AG20443 (cell line): Measurements from ENCODE around the gene CBFA2T3.

Experiments used
- DNase-seq: peaks from one replicate; pipeline ENCODE4 v3.0.0; 2012; ENCODE audit warnings: low spot score, mixed read lengths

Gene CBFA2T3

DNA sequence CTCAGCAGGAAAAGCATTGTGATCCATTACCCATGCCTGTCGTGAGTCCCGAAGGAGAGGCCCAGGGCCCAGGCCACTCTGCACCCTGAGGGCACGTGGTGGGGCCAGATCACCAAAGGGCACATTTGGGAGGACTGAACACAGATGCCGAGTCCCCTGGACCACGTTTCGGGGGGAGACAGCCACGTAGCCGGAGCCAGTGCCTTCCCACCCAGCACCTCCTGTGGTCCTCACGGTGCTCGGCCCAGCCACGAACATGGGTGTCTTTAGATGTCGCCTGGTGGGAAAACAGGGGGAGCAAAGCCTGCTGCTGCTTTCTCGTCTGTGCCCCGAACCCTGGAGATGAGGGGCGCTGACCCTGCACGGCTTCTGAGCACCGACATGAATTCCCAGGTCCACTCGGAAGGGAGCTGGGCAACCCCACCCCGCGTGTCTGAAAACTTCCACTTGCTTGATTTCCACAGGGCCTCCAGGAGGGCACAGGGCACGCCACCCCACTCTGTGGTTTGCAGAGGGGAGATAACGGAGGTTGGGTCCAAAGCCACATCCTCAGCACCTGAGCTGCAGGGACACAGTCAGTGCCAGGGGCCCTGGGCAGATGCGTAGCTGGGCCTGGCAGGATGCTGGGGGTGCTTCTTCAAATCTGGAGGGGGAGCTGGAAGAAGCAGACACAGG, 14.4 kb downstream of the CBFA2T3 start:
- DNase-seq, result no peak

DNA sequence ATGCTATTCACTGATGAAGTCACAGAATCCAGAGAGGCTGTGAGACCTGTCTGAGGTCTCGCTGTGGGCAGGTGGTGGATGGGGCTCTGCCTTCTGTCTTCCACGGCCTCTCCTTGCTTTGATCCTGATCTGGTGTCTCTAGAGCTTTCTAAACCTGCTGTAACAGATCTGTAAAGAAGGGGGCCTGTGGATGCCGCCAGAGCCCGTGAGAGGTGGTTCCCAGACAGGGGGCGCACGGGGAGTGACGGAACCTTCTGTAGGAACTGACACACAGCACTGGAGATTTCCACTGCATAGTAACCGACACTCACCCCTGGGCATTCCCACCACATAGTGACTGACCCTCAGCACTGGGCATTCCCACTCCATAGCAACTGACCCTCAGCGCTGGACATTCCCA, 16.0 kb downstream of the CBFA2T3 start:
- DNase-seq, result no peak

GRCh38 chr16:88960516-88960915, 16.5 kb downstream of the CBFA2T3 start:
- DNase-seq, result no peak

- DNase-seq, result no peak
These were observed 18.0 kb downstream of the CBFA2T3 start for GRCh38 chr16:88959022-88959421.

GRCh38 chr16:88957887-88958577, 19.0 kb downstream of the CBFA2T3 start:
- no peak for DNase-seq

DNA sequence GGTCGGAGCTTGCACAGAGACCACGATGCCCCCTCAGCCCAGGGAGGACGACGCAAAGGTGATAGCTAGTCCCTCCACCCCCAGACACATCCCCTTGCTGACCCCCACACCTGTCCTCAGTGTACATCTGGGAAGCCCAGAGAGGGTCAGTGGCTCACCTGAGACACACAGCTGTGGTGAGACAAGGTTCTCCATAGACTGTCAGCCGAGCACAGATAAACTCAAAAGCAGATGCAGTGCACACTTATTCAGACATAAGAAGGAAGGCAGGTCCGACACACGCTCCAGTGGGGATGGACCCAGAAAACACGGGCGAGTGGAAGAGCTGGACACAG, 19.6 kb downstream of the CBFA2T3 start:
- no peak for DNase-seq

DNA sequence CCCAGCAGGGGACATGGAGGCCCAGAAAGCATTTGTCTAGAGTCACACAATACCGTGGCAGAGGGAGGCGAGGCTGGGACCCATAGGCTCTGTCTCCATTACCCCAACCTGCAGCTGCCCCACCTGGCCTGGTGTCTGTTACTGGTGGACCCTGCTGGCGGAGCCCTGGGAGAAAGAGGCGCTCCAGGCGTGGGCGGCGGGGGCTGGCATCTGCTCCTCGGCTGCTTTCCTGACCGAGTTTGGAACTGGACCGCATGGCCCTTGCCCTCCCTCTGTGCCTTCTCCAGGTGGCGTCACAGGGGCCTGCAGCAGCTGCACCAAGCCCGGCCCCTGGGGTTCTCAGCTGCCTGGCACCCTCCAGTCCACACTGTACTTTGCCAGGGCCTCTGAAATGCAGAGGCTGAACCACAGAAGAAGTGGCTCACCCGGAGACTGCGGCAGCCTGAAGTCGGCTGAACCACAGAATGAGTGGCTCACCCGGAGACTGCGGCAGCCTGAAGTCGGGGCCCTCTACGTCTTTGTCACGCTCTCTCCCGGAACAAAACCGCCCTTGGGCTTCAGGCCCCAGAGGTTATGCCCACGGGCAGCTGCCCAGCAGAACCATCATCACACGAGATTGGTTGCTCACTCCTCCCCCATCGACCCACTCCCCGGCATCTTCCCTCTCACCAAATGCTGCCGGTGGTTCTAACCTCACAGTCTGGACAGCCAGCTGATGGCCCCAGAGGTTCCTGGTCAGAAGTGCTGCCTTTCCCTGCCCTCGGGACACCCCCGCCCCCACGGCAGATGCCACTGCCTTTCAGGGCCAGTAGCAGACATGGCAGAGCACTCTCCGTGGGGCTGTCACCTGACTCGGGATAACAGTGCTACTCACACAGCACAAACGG, 20.2 kb downstream of the CBFA2T3 start:
- DNase-seq, result no peak

DNA sequence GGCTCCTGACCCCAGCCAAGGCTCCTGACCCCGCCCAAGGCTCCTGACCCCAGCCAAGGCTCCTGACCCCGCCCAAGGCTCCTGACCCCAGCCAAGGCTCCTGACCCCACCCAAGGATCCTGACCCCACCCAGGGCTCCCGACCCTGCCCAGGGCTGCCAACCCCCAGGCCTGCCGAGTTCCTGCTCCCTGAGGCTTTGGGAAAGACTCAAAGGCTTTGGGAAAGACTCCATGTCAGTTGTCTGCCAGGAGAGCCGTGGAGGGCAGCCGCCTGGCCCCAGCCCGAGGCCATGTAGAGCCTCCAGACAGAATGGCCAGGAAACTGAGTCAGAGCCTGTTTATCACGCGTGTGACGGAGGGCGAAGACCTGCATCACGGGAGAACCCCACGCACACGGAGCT, 21.1 kb downstream of the CBFA2T3 start:
- no peak for DNase-seq

DNA sequence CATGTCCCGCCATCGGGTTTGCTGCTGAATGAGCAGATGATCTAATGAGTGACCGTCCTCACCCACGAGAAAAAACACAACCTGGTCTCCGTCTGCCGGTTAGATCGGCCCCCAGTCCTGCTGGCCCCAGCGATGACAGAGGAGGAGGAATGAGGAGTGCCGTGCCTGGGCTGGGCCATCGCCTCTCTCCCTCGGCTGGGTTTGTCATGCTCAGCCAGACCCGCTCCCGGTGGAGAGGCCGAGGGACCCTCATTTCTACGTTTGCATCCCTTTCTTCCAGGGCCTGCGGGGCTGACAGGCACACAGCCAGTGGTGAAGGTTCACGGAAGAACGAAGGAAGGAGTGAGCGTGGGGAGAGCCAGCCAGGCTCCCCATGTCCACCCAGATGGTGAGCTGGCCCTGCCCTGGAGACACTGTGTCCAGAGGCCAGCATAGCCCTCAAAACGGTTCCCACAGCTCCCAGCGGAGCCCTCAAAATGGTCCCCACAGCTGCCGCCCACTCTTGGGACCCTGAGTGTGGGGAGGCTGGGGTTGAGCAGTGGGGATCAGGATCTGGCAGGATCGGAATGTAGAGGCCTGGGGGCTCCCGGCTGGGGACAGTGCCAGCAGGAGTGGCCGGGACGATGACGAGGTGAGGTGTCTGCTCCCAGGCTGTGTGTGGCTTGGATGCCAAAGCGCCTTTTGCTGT, 23.9 kb downstream of the CBFA2T3 start:
- DNase-seq, result no peak

- DNase-seq, result no peak
These were observed 25.0 kb downstream of the CBFA2T3 start for GRCh38 chr16:88951989-88952388.

DNA sequence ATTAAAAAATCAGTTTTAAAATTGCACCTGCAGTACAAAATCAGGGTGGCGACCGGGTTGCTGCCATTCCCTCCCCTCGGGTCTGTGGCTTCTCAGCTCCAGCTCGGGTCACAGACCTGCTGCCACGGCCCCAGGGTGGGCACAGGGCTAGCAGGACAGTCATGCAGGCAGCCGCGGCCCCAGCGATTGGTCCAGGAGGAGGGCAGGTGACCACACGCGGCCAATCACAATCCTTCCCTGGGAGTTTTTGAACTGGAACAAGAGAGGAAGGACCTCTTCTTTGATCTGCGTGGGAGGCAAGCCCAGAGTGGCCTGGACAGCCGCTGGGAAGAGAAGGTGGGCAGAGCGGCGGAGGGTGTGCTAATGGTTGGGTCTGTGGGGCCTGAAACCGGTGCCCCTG, 25.5 kb downstream of the CBFA2T3 start:
- DNase-seq, result no peak

DNA sequence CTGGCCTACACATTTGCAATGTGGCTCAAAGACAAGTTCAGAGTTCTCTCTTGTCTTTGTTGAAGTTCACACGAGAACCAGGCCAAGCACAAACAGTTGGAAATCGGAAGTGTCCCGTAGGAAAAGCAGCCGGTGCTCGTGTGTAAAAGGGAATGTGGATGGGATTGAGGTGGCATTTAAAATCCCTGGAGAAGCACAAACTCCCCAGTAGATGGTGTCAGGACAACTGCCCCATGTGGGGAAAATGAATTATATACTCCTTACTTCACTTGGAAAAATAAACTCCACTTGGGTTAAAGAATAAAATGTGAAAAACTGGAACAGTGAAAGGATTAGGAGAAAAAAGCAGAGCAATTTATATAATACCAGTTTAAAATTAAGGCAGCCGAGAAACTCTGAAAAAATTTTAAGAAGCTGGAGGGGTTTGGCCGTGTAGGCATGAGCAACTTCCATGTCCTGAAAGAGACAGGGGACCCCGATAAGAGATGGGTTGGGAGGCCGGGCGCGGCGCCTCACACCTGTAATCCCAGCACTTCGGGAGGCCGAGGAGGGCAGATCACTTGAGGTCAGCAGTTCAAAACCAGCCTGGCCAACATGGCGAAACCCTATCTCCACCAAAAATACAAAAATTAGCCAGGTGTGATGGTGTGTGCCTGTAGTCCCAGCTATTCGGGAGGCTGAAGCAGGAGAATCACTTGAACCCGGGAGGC, 28.1 kb downstream of the CBFA2T3 start:
- DNase-seq, result no peak

GRCh38 chr16:88945473-88945872, 31.5 kb downstream of the CBFA2T3 start:
- DNase-seq, result no peak

DNA sequence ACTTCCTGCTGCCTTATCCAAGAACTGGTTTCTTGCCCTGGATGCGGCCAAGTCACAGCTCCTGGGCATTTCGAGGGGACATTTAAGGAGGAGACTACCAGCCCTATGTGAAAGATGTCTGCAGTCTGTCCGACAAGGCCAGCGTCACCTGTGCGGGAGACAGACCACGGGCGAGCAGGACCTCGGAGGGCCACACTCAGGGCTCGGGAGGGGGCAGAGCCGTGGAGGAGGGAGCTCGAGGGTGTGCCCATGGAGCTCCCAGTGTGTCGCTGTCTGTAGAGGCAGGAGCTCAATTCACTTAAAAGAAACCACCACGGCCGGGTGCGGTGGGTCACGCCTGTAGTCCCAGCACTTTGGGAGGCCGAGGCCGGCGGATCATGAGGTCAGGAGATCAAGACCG, 33.3 kb downstream of the CBFA2T3 start:
- DNase-seq, result no peak

- no peak for DNase-seq
These were observed 33.8 kb downstream of the CBFA2T3 start for GRCh38 chr16:88943131-88943664.

- DNase-seq, result peak; percentile 88
These were observed 34.8 kb downstream of the CBFA2T3 start for GRCh38 chr16:88941913-88942909.

DNA sequence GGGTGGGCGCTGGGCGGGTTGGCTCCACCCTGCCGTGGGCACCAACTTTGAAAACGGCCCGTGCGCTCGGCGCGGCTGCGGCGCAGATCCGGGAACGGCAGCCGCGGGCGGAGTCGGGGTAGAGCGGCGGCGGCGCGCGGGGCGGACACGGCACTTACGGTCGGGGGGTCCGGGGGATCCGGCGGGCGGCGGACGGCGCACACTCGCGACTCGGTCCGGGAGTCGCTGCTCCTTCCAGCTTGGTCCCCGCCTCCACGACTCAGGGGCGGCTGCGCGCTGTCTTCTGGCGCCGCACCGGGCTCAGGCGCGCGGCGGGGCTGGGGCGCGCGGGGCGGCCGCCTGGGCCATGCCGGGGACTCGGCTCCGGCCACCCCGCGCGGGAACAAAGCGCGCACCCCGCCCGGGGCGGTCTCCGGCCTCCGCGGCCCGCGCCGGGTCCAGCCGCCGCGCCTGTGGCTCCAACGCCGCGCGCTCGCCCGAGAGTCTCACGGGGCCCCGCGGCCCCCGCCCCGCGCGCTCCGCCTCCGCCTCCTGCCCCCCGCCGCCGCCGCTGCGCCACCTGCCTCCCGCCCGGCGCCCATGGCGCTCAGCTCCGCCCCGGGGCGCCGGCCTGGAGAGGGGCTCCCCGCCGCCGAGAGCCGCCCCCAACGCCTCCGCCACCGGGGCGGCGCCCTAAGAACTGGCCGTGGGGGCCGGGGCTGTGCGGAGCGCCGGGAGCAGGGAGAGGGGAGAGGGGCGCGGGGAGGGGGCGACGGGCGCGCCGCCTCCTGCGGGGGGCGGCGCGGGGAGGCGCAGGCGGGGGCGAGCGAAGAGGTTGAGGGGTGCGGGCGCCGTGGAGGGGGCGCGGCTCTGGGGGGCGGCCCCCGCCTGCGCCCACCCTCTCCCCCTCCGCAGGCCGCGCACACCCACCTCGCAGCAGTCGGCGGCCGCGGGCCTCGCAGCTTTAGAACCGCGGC, 35.9 kb downstream of the CBFA2T3 start:
- no peak for DNase-seq

DNA sequence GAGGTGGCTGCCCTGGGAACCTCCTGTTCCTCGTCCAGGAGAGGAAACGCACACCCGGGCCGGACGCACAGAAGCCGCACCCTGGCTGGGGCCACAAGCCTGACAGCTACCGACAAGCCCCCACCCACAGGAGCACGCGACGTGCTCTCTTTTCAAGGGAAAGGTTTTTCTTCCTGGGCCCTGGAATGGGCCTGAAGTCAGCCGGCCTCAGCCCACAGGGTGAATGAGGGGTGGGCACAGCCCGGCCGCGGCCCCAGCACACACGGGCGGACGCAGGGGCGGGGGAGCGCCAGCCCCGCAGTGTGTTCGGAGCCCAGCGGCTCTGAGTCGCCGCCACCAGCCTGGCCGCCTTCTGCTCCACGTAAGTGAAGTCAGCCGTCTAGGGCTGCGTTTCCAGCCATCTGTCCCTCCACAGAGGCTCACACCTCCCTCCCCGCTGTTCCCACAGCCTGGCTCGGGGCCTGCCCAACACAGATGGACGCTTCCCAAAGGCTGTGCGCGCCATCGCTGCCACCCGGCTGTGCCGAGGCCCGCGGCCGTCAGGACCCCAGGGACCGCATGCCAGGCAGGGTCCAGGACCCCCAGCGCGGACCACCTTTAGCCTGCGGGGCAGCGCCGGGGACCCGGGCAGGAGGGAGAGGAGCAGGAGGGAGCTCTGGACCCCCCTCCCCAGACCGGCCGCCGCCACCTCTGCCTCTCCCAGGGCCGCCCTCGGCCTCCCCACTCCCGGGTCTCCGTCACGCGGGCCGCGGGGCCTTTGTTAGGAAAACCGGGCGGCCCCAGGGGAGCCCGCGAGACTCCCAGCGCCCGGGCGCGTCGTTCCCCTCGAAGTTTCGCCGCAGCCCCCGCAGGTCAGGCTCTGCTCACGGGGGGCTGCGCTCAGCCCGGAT, 36.8 kb downstream of the CBFA2T3 start:
- peak; percentile 60 for DNase-seq
